Mesangial cell (primary cell): ENCODE measurements around the gene OPRM1. TPM values are rescaled to one million over a fixed set of nuclear protein-coding genes. Genes with fewer than 3 reads are reported as not detected.

Source experiments
- total RNA-seq: library from RNA; depleted of rRNA; stranded (reverse); fragments of >200 nt; gene quantifications from 2 replicates; pipeline ENCODE4 v1.2.3, GENCODE V29; 2015

Gene OPRM1
- not detected in 2 replicates for total RNA-seq

GRCh38 chr6:154039231-154039842, at the start of gene OPRM1:
TSS of gene OPRM1 (plus strand) at chr6:154039240. CDS start at chr6:154039545, 305 bp downstream.

